Activated B cell treated with CpG ODN at 0.5 μM for 24 hours (primary cell): ENCODE results near the gene EPO. TPM values are rescaled to one million over a fixed set of nuclear protein-coding genes. Genes with fewer than 3 reads are reported as not detected.

Experiments
- ATAC-seq: fragments of 200-7000 bp; cut with Tn5 transposase; one replicate; pipeline ENCODE4 v1.10.0; 2021; ENCODE audit warnings: low read depth, mild to moderate bottlenecking, moderate library complexity
- CTCF ChIA-PET: fragments of 350-600 bp; sonication (Branson Sonifier 250); formaldehyde crosslinking; loops from one replicate; lab custom pipeline; 2021; ENCODE audit warnings: antibody characterized with exemption; lab: Charles Lee
- POLR2A ChIA-PET: fragments of 350-600 bp; sonication (Branson Sonifier 250); formaldehyde crosslinking; loops from one replicate; lab custom pipeline; 2021; ENCODE audit warnings: antibody characterized with exemption; lab: Charles Lee
- DNase-seq: peaks from one replicate; pipeline ENCODE4 v3.0.0; 2022
- H3K27ac Mint-ChIP-seq: one replicate; pipeline ENCODE4 v1.8.0; 2020; ENCODE audit warnings: mixed read lengths
- H3K27me3 Mint-ChIP-seq: one replicate; pipeline ENCODE4 v1.8.0; 2021; ENCODE audit warnings: mixed read lengths
- H3K36me3 Mint-ChIP-seq: one replicate; pipeline ENCODE4 v1.8.0; 2021; ENCODE audit warnings: low read depth, mixed read lengths
- H3K4me1 Mint-ChIP-seq: one replicate; pipeline ENCODE4 v1.8.0; 2021; ENCODE audit warnings: mixed read lengths
- H3K4me3 Mint-ChIP-seq: one replicate; pipeline ENCODE4 v1.8.0; 2020; ENCODE audit warnings: mild to moderate bottlenecking, mixed read lengths
- H3K9me3 Mint-ChIP-seq: one replicate; pipeline ENCODE4 v1.8.0; 2020; ENCODE audit warnings: mixed read lengths
- intact Hi-C: fragments of 100-400 bp; cut with micrococcal nuclease; formaldehyde crosslinking; loops from one replicate; pipeline ENCODE4 v1.15.1; 2024
- total RNA-seq: library from RNA; stranded (reverse); gene quantifications from 2 replicates; pipeline ENCODE4 v1.2.3, GENCODE V29; 2022
- TF ChIP-seq, protein P1 (sequence below): fragments of 200-600 bp; IDR thresholded peaks from one replicate; pipeline ENCODE4 v1.8.0; 2022; ENCODE audit warnings: antibody characterized with exemption, mild to moderate bottlenecking

EPO gene
- total RNA-seq, 1 donor from 2014 or later: not detected

- DNase-seq: no peak
These were observed 42.7 kb upstream of the EPO start for GRCh38 chr7:100677308-100678267.

DNA sequence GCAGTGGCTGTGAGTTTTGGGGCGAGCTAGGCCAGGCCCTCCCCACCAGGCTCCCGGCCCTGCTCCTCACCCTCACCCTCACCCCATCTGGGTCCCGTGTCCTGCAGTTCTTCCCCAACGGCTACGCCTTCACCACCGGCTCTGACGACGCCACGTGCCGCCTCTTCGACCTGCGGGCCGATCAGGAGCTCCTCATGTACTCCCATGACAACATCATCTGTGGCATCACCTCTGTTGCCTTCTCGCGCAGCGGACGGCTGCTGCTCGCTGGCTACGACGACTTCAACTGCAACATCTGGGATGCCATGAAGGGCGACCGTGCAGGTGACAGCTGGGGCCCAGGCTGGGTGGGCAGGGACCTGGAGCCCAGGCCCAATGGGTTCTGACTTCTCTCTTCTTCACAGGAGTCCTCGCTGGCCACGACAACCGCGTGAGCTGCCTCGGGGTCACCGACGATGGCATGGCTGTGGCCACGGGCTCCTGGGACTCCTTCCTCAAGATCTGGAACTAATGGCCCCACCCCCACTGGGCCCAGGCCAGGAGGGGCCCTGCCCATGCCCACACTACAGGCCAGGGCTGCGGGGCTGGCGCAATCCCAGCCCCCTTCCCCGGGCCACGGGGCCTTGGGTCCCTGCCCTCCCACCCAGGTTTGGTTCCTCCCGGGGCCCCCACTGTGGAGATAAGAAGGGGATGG is 41.8 kb upstream of the EPO start:
- DNase-seq (no peak), ATAC-seq (no peak)
- intact Hi-C loops: loop anchor here (10.0 kb wide), 1 partner anchor 594 kb away; the partner anchor contains the start of genes COPS6 and ZNF3
- H3K27ac Mint-ChIP-seq: peak overlapping the region; percentile 24
- no peaks in the 10 kb centered on the region for H3K9me3 Mint-ChIP-seq
- ChIA-PET POLR2A (interaction anchor here (0.6 to 6.3 kb wide), 4 partner anchors 27 to 196 kb away, joined by 3 to 60 read pairs (median 4); partner anchors contain the start of genes FBXO24, LRCH4, POP7 and SRRT), CTCF (interaction anchor here (1.4 to 1.8 kb wide), 2 partner anchors 13 to 73 kb away, joined by 4 to 7 read pairs; no protein-coding TSS in a partner anchor)
- peaks cover 5% of the 10 kb centered on the region for H3K4me1 Mint-ChIP-seq
- peaks cover 59% of the 10 kb centered on the region for H3K36me3 Mint-ChIP-seq
- no peak overlapping the region for H3K4me3 Mint-ChIP-seq
- TF ChIP-seq, protein P1, sequence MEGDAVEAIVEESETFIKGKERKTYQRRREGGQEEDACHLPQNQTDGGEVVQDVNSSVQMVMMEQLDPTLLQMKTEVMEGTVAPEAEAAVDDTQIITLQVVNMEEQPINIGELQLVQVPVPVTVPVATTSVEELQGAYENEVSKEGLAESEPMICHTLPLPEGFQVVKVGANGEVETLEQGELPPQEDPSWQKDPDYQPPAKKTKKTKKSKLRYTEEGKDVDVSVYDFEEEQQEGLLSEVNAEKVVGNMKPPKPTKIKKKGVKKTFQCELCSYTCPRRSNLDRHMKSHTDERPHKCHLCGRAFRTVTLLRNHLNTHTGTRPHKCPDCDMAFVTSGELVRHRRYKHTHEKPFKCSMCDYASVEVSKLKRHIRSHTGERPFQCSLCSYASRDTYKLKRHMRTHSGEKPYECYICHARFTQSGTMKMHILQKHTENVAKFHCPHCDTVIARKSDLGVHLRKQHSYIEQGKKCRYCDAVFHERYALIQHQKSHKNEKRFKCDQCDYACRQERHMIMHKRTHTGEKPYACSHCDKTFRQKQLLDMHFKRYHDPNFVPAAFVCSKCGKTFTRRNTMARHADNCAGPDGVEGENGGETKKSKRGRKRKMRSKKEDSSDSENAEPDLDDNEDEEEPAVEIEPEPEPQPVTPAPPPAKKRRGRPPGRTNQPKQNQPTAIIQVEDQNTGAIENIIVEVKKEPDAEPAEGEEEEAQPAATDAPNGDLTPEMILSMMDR: no peak
- H3K27me3 Mint-ChIP-seq: no peaks in the 10 kb centered on the region

More at GRCh38 chr7:100677308-100678267, 42.7 kb upstream of the EPO start:
- Mint-ChIP-seq H3K36me3 (peaks cover 54% of the 10 kb centered on the region), H3K4me3 (no peak overlapping the region), H3K4me1 (peaks cover 9% of the 10 kb centered on the region), H3K27me3 (no peaks in the 10 kb centered on the region), H3K9me3 (no peaks in the 10 kb centered on the region), H3K27ac (peak overlapping the region; percentile 80)
- intact Hi-C loops: loop anchor here (10.0 kb wide), 1 partner anchor 593 kb away; the partner anchor contains the start of genes COPS6 and ZNF3
- no peak for ATAC-seq
- TF ChIP-seq, protein P1: no peak
- ChIA-PET POLR2A (interaction anchor here (0.6 to 6.3 kb wide), 7 partner anchors 28 to 562 kb away, joined by 3 to 60 read pairs (median 3); partner anchors contain the start of genes FBXO24, LRCH4, POP7 and SRRT), CTCF (interaction anchor here (1.4 to 1.8 kb wide), 2 partner anchors 14 to 72 kb away, joined by 4 to 7 read pairs; no protein-coding TSS in a partner anchor)

- intact Hi-C loops: loop anchor here (10.0 kb wide), 1 partner anchor 595 kb away; the partner anchor contains the start of genes COPS6 and ZNF3
- ATAC-seq: no peak
- H3K27ac Mint-ChIP-seq: no peak overlapping the region
- H3K4me1 Mint-ChIP-seq: peaks cover 5% of the 10 kb centered on the region
- peaks cover 60% of the 10 kb centered on the region for H3K36me3 Mint-ChIP-seq
- no peak for DNase-seq
- TF ChIP-seq, protein P1: no peak
- POLR2A ChIA-PET: interaction anchor here (0.7 to 2.6 kb wide), 2 partner anchors 13 to 76 kb away, joined by 7 to 11 read pairs; no protein-coding TSS in a partner anchor
- H3K4me3 Mint-ChIP-seq: no peak overlapping the region
- H3K27me3 Mint-ChIP-seq: no peaks in the 10 kb centered on the region
- CTCF ChIA-PET: no interaction called here
- H3K9me3 Mint-ChIP-seq: no peaks in the 10 kb centered on the region
These were observed 40.9 kb upstream of the EPO start for GRCh38 chr7:100679129-100679926.

DNA sequence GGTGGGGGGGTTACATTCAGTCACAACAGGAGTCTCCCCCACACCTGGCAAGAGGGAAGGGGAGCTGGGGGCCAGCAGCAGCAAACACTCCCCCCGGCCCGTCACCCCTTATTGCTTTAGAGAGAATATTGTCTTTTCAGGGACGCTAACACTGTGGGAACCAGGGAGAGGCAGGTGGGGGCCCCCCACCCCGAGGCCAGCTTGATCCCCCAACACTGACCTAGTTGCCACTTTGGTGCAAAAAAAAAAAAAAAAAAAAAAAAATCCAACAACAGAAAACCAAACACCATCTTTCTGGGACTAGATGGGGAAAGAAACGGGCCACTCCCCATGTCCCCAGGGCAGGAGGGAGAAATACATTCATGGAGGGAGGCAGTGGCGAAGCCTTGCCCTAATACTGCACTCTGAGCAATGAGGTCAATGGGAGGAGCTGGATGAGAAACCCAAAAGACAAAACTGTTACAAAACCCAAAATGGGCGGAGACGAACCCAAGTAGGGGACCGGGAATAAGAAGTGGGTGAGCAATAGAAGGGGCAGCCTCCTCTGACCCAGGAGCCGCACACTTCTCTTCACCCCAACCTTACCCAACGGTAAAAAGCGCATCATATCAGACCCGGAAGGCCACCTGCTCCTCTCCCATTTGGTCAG is 40.2 kb upstream of the EPO start:
- DNase-seq (no peak), ATAC-seq (no peak)
- Mint-ChIP-seq H3K27ac (no peak overlapping the region), H3K4me3 (no peak overlapping the region), H3K4me1 (peaks cover 4% of the 10 kb centered on the region), H3K27me3 (no peaks in the 10 kb centered on the region), H3K36me3 (peaks cover 64% of the 10 kb centered on the region), H3K9me3 (no peaks in the 10 kb centered on the region)
- TF ChIP-seq, protein P1: no peak
- POLR2A ChIA-PET: interaction anchor here (0.7 to 2.6 kb wide), 3 partner anchors 12 to 77 kb away, joined by 5 to 11 read pairs (median 7); no protein-coding TSS in a partner anchor
- intact Hi-C loops: loop anchor here (10.0 kb wide), 1 partner anchor 595 kb away; the partner anchor contains the start of genes COPS6 and ZNF3
- CTCF ChIA-PET: no interaction called here
